Fibroblast of skin of back (primary cell): ENCODE data around the gene SPINT2.

Source experiments
- DNase-seq: peaks from one replicate; pipeline ENCODE4 v3.0.0-alpha.2; 2013

SPINT2 gene

GRCh38 chr19:38321646-38322196 lies 57.3 kb downstream of the SPINT2 start:
- peak; percentile 16 for DNase-seq

- DNase-seq, result no peak
Observed at GRCh38 chr19:38323291-38323690, 58.9 kb downstream of the SPINT2 start.

GRCh38 chr19:38324431-38324830 lies 60.1 kb downstream of the SPINT2 start:
- no peak for DNase-seq

- no peak for DNase-seq
Observed at GRCh38 chr19:38326591-38326990, 62.2 kb downstream of the SPINT2 start.

GRCh38 chr19:38329651-38330050 lies 65.3 kb downstream of the SPINT2 start:
- no peak for DNase-seq

- no peak for DNase-seq
Observed at GRCh38 chr19:38331728-38332127, 67.4 kb downstream of the SPINT2 start.

- peak; percentile 32 for DNase-seq
Observed at GRCh38 chr19:38333245-38333644, 68.9 kb downstream of the SPINT2 start.

- DNase-seq, result peak; percentile 97
Observed at GRCh38 chr19:38335949-38336637, 71.7 kb downstream of the SPINT2 start.

GRCh38 chr19:38336638-38337359 lies 72.4 kb downstream of the SPINT2 start:
- DNase-seq, result peak; percentile 87

GRCh38 chr19:38337360-38337653 lies 72.9 kb downstream of the SPINT2 start:
- DNase-seq, result no peak

GRCh38 chr19:38339011-38339410 lies 74.6 kb downstream of the SPINT2 start:
- DNase-seq, result peak; percentile 23

GRCh38 chr19:38340927-38341326 lies 76.6 kb downstream of the SPINT2 start:
- no peak for DNase-seq
